HCT116 (cell line): ENCODE data around the gene SLC7A8.

Experiments used
- CEBPB ChIP-seq: IDR thresholded peaks from 2 replicates; pipeline ENCODE4 v1.6.1; 2012; ENCODE audit warnings: low read depth
- CTCF ChIP-seq, 3 experiments: fragments of 200-600 bp in 1 of 3; sonication (generic) in 1 of 3; IDR thresholded peaks in 2 of 3; conservative IDR thresholded peaks in 1 of 3; 2 replicates each; pipeline ENCODE4 v1.5.1; 2012 to 2017; ENCODE audit warnings: low read depth in 2 of 3, low read length in 2 of 3, antibody characterized with exemption in 1 of 3, borderline replicate concordance in 1 of 3, control low read depth in 1 of 3, mild to moderate bottlenecking in 1 of 3, mixed read lengths in 1 of 3, mixed run types in 1 of 3, moderate library complexity in 1 of 3; ENCODE audit not compliant: insufficient read depth in 1 of 3
- EZH2 ChIP-seq: fragments of 200-600 bp; sonication (generic); IDR thresholded peaks from 2 replicates; pipeline ENCODE4 v1.6.1; 2017; ENCODE audit warnings: antibody characterized with exemption, mixed run types
- FOSL1 ChIP-seq: IDR thresholded peaks from 2 replicates; pipeline ENCODE4 v1.6.1; 2012; ENCODE audit warnings: low read depth
- MAX ChIP-seq: IDR thresholded peaks from 2 replicates; pipeline ENCODE4 v1.6.1; 2012
- POLR2A ChIP-seq: IDR thresholded peaks from 2 replicates; pipeline ENCODE4 v1.7.0; 2011; ENCODE audit warnings: borderline replicate concordance; ENCODE audit not compliant: insufficient read depth, insufficient read length; ENCODE audit errors: extremely low read depth
- RAD21 ChIP-seq: IDR thresholded peaks from 2 replicates; pipeline ENCODE4 v1.6.1; 2012; ENCODE audit warnings: low read depth, mild to moderate bottlenecking
- REST ChIP-seq: IDR thresholded peaks from 2 replicates; pipeline ENCODE4 v1.6.1; 2012; ENCODE audit warnings: low read depth
- SIN3A ChIP-seq: IDR thresholded peaks from 2 replicates; pipeline ENCODE4 v1.6.1; 2012; ENCODE audit warnings: low read depth
- SP1 ChIP-seq: IDR thresholded peaks from 2 replicates; pipeline ENCODE4 v1.6.1; 2012; ENCODE audit warnings: low read depth

GRCh38 chr14:23120541-23121251, 62.8 kb downstream of the SLC7A8 start:
- TF ChIP-seq CTCF (IDR thresholded peaks at IDR 0.05 in 2 of 3, conservative IDR thresholded peaks at IDR 0.05 in 1 of 3; ENCODE audit: borderline replicate concordance in 1 of 3, insufficient read depth in 1 of 3, low read depth in 2 of 3, low read length in 2 of 3) (peak; percentile 100), CEBPB (no peak), POLR2A (no peak), FOSL1 (no peak), SP1 (no peak), REST (no peak), RAD21 (peak; percentile 99), SIN3A (no peak), EZH2 (no peak), MAX (no peak)
